Fibroblast of skin of left biceps (primary cell): Measurements from ENCODE around the gene CLEC2A.
"Not testable (repeated sequence)": the region's sequence is repeated elsewhere in the genome, so short reads cannot be mapped to it uniquely, and the experiment has no call there.

Experiments
- DNase-seq, 2 experiments: peaks; one replicate each; pipeline ENCODE4 v3.0.0-alpha.2; 2013; ENCODE audit warnings: low read depth in 2 of 2

CLEC2A gene

GRCh38 chr12:9881246-9881645 lies 50.9 kb downstream of the CLEC2A start, which contains the start of gene KLRF2:
Gene KLRF2, plus strand, starts transcription at chr12:9881489. Its CDS starts 107 bp downstream, at chr12:9881596.
- no peak for DNase-seq

- DNase-seq: no peak
Observed at GRCh38 chr12:9880532-9881078, 51.6 kb downstream of the CLEC2A start.

- not testable (repeated sequence) for DNase-seq
Observed at GRCh38 chr12:9876120-9876519, 56.0 kb downstream of the CLEC2A start.

GRCh38 chr12:9872742-9873141 lies 59.4 kb downstream of the CLEC2A start:
- no peak for DNase-seq

- DNase-seq: no peak
Observed at GRCh38 chr12:9872162-9872561, 60.0 kb downstream of the CLEC2A start.

GRCh38 chr12:9870286-9870866 lies 61.8 kb downstream of the CLEC2A start:
- no peak for DNase-seq

GRCh38 chr12:9869307-9870161 lies 62.6 kb downstream of the CLEC2A start, which contains the start of gene CLEC2B:
Gene CLEC2B, minus strand, starts transcription at chr12:9869354.
- peak; percentile 64 to 67 for DNase-seq

- DNase-seq: no peak
Observed at GRCh38 chr12:9868951-9869306, 63.2 kb downstream of the CLEC2A start.

GRCh38 chr12:9868311-9868801 lies 63.8 kb downstream of the CLEC2A start:
- no peak for DNase-seq

GRCh38 chr12:9867531-9867930 lies 64.6 kb downstream of the CLEC2A start:
- DNase-seq: no peak

GRCh38 chr12:9866860-9867269 lies 65.3 kb downstream of the CLEC2A start:
- no peak for DNase-seq

GRCh38 chr12:9864913-9865675 lies 67.1 kb downstream of the CLEC2A start:
- DNase-seq: no peak
